Stomach (tissue), 9 donors: ENCODE results near the gene UBE2U. TPM values are rescaled to one million over a fixed set of nuclear protein-coding genes. Genes with fewer than 3 reads are reported as not detected.

Experiments used
- DNase-seq, 2 donors: peaks; one replicate each; pipeline versions ENCODE4 v3.0.0 to v3.0.0-alpha.2; 2013 to 2019
- H3K27ac ChIP-seq, 5 donors: fragments of 200-600 bp in 4 of 5; sonication (generic) in 4 of 5; one replicate each; pipeline ENCODE4 v1.5.1; 2013 to 2019; ENCODE audit warnings: mild to moderate bottlenecking in 1 of 5, moderate library complexity in 1 of 5
- H3K27me3 ChIP-seq, 3 donors: fragments of 200-600 bp; sonication (generic); one replicate each; pipeline ENCODE4 v1.5.1; 2017 to 2019; ENCODE audit warnings: mixed run types in 1 of 3
- H3K36me3 ChIP-seq, 4 donors: fragments of 200-600 bp; sonication (generic); 1 replicate in 3 of 4; 2 replicates in 1 of 4; pipeline ENCODE4 v1.5.1; 2016 to 2019
- H3K4me1 ChIP-seq, 4 donors: fragments of 200-600 bp; sonication (generic); one replicate each; pipeline ENCODE4 v1.5.1; 2016 to 2019
- H3K4me3 ChIP-seq, 4 donors: fragments of 200-600 bp; sonication (generic) in 3 of 4; one replicate each; pipeline ENCODE4 v1.5.1; 2016 to 2019; ENCODE audit warnings: mild to moderate bottlenecking in 1 of 4
- H3K9me3 ChIP-seq, 4 donors: fragments of 200-600 bp; sonication (generic); one replicate each; pipeline ENCODE4 v1.5.1; 2016 to 2019
- CTCF ChIP-seq, 7 experiments: fragments of 450-650 bp in 4 of 7; fragments of 200-600 bp in 3 of 7; sonication (generic) in 3 of 7; IDR thresholded peaks; one replicate each; pipeline ENCODE4 v1.5.1; 2016 to 2019; ENCODE audit warnings: antibody characterized with exemption in 7 of 7, control low read depth in 2 of 7, mild to moderate bottlenecking in 1 of 7
- EP300 ChIP-seq: sonication (generic); formaldehyde crosslinking; IDR thresholded peaks from one replicate; pipeline ENCODE4 v1.6.1; 2017; ENCODE audit warnings: antibody characterized with exemption
- POLR2A ChIP-seq, 4 donors: fragments of 450-650 bp; IDR thresholded peaks; one replicate each; pipeline ENCODE4 v1.6.1; 2016; ENCODE audit warnings: antibody characterized with exemption in 4 of 4, control low read depth in 2 of 4, mild to moderate bottlenecking in 1 of 4, moderate library complexity in 1 of 4
- POLR2AphosphoS5 ChIP-seq, 3 donors: sonication (generic); formaldehyde crosslinking; IDR thresholded peaks; one replicate each; pipeline ENCODE4 v1.6.1; 2016; ENCODE audit warnings: antibody characterized with exemption in 3 of 3
- WGBS, 5 donors: extraction: QIAGEN DNeasy Blood & Tissue Kit in 3 of 5; methylation state at CpG; one replicate each; pipeline versions ENCODE4 v1.1.5 to v1.1.7; 2013 to 2018; 5-methylcytosine and 5-hydroxymethylcytosine counted together
- intact Hi-C: fragments of 100-400 bp; cut with DNase I; formaldehyde crosslinking; loops from one replicate; pipeline ENCODE4 v1.15.1; 2023; ENCODE audit warnings: low total_unique reads
- polyA plus RNA-seq, 3 donors: library from polyadenylated mRNA; stranded (reverse); fragments of 200-250 nt; gene quantifications; one replicate each; pipeline ENCODE4 v1.2.3, GENCODE V29; 2013
- total RNA-seq, 5 donors: library from RNA; depleted of rRNA; stranded (reverse); fragments of >200 nt; gene quantifications; one replicate each; pipeline versions ENCODE4 v1.1.0 to v1.2.3, GENCODE V29; 2014 to 2016
- donor health status: healthy with polysubstance abuse.
- donor health status: Bipolar disorder and iron deficiency.
- donor health status: healthy.

The UBE2U gene
- total and polyA plus RNA-seq, 8 donors, result 0.08 TPM; not detected in 7

GRCh38 chr1:64295561-64295960 is 92.1 kb downstream of the UBE2U start:
- no peaks in the 10 kb centered on the region for H3K27me3 ChIP-seq
- no peak overlapping the region for H3K4me3 ChIP-seq
- peaks cover 0 to 5% (median 0%) of the 10 kb centered on the region in 4 donors for H3K9me3 ChIP-seq
- TF ChIP-seq CTCF (IDR thresholded peaks at IDR 0.05) (no peak), EP300 (no peak), POLR2AphosphoS5 (IDR thresholded peaks at IDR 0.05) (no peak), POLR2A (IDR thresholded peaks at IDR 0.05) (no peak)
- no peaks in the 10 kb centered on the region for H3K36me3 ChIP-seq
- no peaks in the 10 kb centered on the region for H3K4me1 ChIP-seq
- no peak for DNase-seq
- no peak overlapping the region for H3K27ac ChIP-seq
- intact Hi-C loops, result no loop called here

- WGBS, 5 donors, result 83 to 91% (median 87%) methylated on average over 8 of the region's 8 CpGs
- intact Hi-C loops, result no loop called here
- TF ChIP-seq POLR2AphosphoS5 (IDR thresholded peaks at IDR 0.05) (no peak), POLR2A (IDR thresholded peaks at IDR 0.05) (no peak), CTCF (IDR thresholded peaks at IDR 0.05) (no peak), EP300 (no peak)
- Histone ChIP-seq H3K4me1 (no peaks in the 10 kb centered on the region), H3K27ac (no peak overlapping the region), H3K27me3 (no peaks in the 10 kb centered on the region), H3K36me3 (no peaks in the 10 kb centered on the region), H3K4me3 (no peak overlapping the region), H3K9me3 (peaks cover 0 to 5% (median 0%) of the 10 kb centered on the region in 4 donors)
- DNase-seq, result no peak
Observed at GRCh38 chr1:64296459-64296858, 93.0 kb downstream of the UBE2U start.

- WGBS, 5 donors, result 79 to 95% (median 90%) methylated on average over 3 of the region's 3 CpGs
Observed at GRCh38 chr1:64302194-64302593, 98.8 kb downstream of the UBE2U start.

GRCh38 chr1:64302971-64303370 is 99.5 kb downstream of the UBE2U start:
- no peaks in the 10 kb centered on the region for H3K27me3 ChIP-seq
- no peak overlapping the region for H3K4me3 ChIP-seq
- no peaks in the 10 kb centered on the region for H3K36me3 ChIP-seq
- H3K9me3 ChIP-seq, result no peaks in the 10 kb centered on the region
- 90 to 98% (median 95%) methylated on average over 2 of the region's 2 CpGs for WGBS, 5 donors
- no peaks in the 10 kb centered on the region for H3K4me1 ChIP-seq
- intact Hi-C loops, result no loop called here
- DNase-seq, result no peak
- no peak overlapping the region for H3K27ac ChIP-seq
- no peak for TF ChIP-seq POLR2AphosphoS5 (IDR thresholded peaks at IDR 0.05)
- TF ChIP-seq POLR2A (IDR thresholded peaks at IDR 0.05), result no peak
- TF ChIP-seq CTCF (IDR thresholded peaks at IDR 0.05), result no peak
- TF ChIP-seq EP300, result no peak

More at GRCh38 chr1:64302194-64302593, 98.8 kb downstream of the UBE2U start:
- H3K27me3 ChIP-seq, result no peaks in the 10 kb centered on the region
- DNase-seq, result no peak
- H3K36me3 ChIP-seq, result no peaks in the 10 kb centered on the region
- TF ChIP-seq POLR2AphosphoS5 (IDR thresholded peaks at IDR 0.05) (no peak), EP300 (no peak), POLR2A (IDR thresholded peaks at IDR 0.05) (no peak), CTCF (IDR thresholded peaks at IDR 0.05) (no peak)
- no peaks in the 10 kb centered on the region for H3K9me3 ChIP-seq
- intact Hi-C loops, result no loop called here
- H3K27ac ChIP-seq, result no peak overlapping the region
- H3K4me3 ChIP-seq, result no peak overlapping the region
- no peaks in the 10 kb centered on the region for H3K4me1 ChIP-seq
